NCI-H69 (cell line): ENCODE measurements around the gene GLIS2.
A peak's percentile ranks its signal among the peaks of the same experiment; 100 is the strongest.

Source experiments
- DNase-seq: peaks from one replicate; lab custom pipeline; 2025; lab: John Stamatoyannopoulos, UW

Gene GLIS2

GRCh38 chr16:4315186-4316107 is at the start of gene GLIS2:
GLIS2 (plus strand) TSS chr16:4316067; CDS start chr16:4332281, 16,214 bp downstream.
- DNase-seq, result peak; percentile 87

- peak; percentile 53 for DNase-seq
These were observed 49.5 kb upstream of the GLIS2 start for GRCh38 chr16:4266372-4266771.

- no peak for DNase-seq
These were observed 45.8 kb upstream of the GLIS2 start for GRCh38 chr16:4270091-4270490.

GRCh38 chr16:4270595-4270994 is 45.3 kb upstream of the GLIS2 start:
- DNase-seq, result no peak

GRCh38 chr16:4271176-4272113 is 44.4 kb upstream of the GLIS2 start:
- peak; percentile 98 for DNase-seq

GRCh38 chr16:4272114-4272956 is 43.5 kb upstream of the GLIS2 start:
- peak; percentile 83 for DNase-seq

GRCh38 chr16:4273858-4274311 is 42.0 kb upstream of the GLIS2 start:
- DNase-seq, result peak; percentile 72

- DNase-seq, result no peak
These were observed 40.0 kb upstream of the GLIS2 start for GRCh38 chr16:4275861-4276260.

- no peak for DNase-seq
These were observed 37.8 kb upstream of the GLIS2 start for GRCh38 chr16:4277987-4278513.

GRCh38 chr16:4280625-4281024 is 35.2 kb upstream of the GLIS2 start:
- no peak for DNase-seq

- DNase-seq, result no peak
These were observed 32.4 kb upstream of the GLIS2 start for GRCh38 chr16:4283441-4283840.

GRCh38 chr16:4283939-4284338 is 31.9 kb upstream of the GLIS2 start:
- no peak for DNase-seq

GRCh38 chr16:4285167-4285566 is 30.7 kb upstream of the GLIS2 start:
- DNase-seq, result peak; percentile 25

- peak; percentile 83 for DNase-seq
These were observed 27.5 kb upstream of the GLIS2 start for GRCh38 chr16:4288148-4288921.

GRCh38 chr16:4290236-4290830 is 25.5 kb upstream of the GLIS2 start:
- no peak for DNase-seq

GRCh38 chr16:4291699-4292098 is 24.2 kb upstream of the GLIS2 start:
- DNase-seq, result no peak

GRCh38 chr16:4293181-4293716 is 22.6 kb upstream of the GLIS2 start:
- DNase-seq, result no peak

GRCh38 chr16:4293822-4294457 is 21.9 kb upstream of the GLIS2 start:
- peak; percentile 84 for DNase-seq

- no peak for DNase-seq
These were observed 20.3 kb upstream of the GLIS2 start for GRCh38 chr16:4295581-4295980.
